ENCODE data around the gene PLBD1.

The PLBD1 gene, protein sequence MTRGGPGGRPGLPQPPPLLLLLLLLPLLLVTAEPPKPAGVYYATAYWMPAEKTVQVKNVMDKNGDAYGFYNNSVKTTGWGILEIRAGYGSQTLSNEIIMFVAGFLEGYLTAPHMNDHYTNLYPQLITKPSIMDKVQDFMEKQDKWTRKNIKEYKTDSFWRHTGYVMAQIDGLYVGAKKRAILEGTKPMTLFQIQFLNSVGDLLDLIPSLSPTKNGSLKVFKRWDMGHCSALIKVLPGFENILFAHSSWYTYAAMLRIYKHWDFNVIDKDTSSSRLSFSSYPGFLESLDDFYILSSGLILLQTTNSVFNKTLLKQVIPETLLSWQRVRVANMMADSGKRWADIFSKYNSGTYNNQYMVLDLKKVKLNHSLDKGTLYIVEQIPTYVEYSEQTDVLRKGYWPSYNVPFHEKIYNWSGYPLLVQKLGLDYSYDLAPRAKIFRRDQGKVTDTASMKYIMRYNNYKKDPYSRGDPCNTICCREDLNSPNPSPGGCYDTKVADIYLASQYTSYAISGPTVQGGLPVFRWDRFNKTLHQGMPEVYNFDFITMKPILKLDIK

GRCh38 chr12:14567351-14568162 lies at the start of gene PLBD1:
TSS of gene PLBD1 (minus strand) at chr12:14567883. CDS start at chr12:14567696, 187 bp downstream.
- DNase-seq (ENCODE audit: low read depth, low spot score) = peak; percentile 74

- no peak for DNase-seq (ENCODE audit: low read depth, low spot score)
Observed at GRCh38 chr12:14614704-14615121, 47.0 kb upstream of the PLBD1 start.

- no peak for DNase-seq (ENCODE audit: low read depth, low spot score)
Observed at GRCh38 chr12:14613718-14614117, 46.0 kb upstream of the PLBD1 start.

DNA sequence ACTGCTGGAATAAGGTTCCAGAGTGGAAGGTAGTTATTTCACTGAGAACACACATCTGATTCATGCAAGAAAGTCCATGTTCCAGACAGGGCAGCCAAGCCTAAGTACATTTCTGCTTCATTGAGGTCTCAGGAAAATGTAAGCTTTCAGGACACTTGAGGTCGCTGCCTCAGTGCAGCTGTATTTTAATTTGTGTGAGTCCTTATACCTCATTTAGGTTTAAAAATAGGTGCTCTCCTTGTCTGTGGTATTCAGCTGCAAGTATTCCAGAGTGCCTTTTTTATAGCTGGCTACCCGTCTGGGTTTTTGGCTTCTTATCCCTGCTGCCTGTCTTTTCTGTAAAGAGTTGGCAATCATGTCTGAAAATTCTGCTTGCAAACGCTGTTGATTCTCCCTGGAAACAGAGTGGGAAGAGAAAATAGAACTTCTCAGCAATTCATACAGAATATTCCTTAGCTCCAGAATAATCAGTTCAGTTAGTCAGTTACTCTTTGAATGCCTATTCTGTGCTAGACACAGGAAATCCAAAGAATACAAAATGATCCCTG lies 45.3 kb upstream of the PLBD1 start:
- no peak for DNase-seq (ENCODE audit: low read depth, low spot score)

GRCh38 chr12:14612250-14612649 lies 44.6 kb upstream of the PLBD1 start:
- no peak for DNase-seq (ENCODE audit: low read depth, low spot score)

- DNase-seq (ENCODE audit: low read depth, low spot score) = no peak
Observed at GRCh38 chr12:14611640-14612203, 44.0 kb upstream of the PLBD1 start.

DNA sequence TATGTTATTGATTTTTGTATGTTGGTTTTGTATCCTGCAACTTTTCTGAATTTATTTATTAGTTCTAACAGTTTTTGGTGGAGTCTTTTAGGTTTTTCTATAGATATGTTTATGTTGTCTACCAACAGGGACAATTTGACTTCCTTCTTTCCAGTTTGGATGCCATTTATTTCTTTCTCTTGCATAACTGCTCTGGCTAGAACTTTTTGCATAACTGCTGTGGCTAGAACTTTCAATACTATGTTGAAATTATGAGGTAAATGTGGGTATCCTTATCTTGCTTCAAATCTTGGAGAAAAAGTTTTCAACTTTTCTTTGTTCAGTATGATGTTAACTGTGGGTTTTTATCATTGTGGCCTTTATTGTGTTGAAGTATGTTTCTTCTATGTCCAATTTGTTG lies 39.9 kb upstream of the PLBD1 start:
- DNase-seq (ENCODE audit: low read depth, low spot score) = no peak

GRCh38 chr12:14605401-14605989 lies 37.8 kb upstream of the PLBD1 start:
- no peak for DNase-seq (ENCODE audit: low read depth, low spot score)

DNA sequence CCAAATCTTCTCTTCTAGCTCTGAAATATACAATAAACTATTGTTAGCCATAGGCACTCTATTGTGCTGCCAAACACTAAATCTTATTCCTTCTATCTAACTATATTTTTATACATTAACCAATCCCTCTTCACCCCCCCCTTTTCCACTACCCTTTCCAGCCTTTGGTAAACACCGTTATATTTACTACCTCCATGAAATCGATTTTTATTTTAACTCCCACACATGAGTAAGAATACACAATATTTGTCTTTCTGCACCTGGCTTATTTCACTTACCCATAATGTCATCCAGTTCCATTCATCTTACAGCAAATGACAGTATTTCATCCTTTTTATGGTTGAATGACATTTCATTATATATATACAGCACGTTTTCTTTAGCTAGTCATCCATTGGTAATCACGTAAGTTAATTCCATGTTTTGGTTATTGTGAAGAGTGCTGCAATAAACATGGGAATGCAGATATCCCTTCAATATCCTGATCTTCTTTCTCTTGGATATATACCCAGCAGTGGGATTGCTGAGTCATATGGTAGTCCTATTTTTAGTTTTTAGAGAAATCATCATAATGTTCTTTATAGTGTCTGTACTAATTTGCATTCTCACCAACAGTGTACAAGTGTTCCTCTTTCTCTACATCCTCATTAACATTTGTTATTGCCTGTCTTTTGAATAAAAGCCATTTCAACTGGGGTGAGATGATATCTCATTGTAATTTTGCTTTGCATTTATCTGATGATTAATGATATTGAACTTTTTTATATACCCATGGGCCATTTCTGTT lies 34.2 kb upstream of the PLBD1 start:
- no peak for DNase-seq (ENCODE audit: low read depth, low spot score)

GRCh38 chr12:14597480-14597879 lies 29.8 kb upstream of the PLBD1 start:
- no peak for DNase-seq (ENCODE audit: low read depth, low spot score)

- DNase-seq (ENCODE audit: low read depth, low spot score) = no peak
Observed at GRCh38 chr12:14591719-14592118, 24.0 kb upstream of the PLBD1 start.

GRCh38 chr12:14589169-14590004 lies 21.7 kb upstream of the PLBD1 start:
- no peak for DNase-seq (ENCODE audit: low read depth, low spot score)

DNA sequence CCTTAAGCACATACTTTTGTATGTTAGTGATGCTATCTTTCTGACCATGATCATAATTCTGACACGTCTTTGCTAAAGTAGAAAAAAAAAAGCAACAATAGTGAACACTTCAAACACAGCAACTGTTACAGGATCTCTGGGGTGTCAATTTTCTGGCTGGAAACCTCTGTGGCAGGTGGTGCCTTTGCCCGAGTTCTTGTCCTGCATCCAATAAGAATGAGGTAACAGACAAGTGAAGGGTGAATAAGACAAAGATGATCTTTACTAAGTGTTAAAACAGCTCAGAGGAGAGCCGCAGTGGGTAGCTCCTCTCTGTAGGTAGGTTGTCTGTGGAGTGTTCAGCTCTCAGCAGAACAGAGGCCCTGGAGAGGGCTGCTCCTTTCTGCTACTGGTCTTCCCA lies 20.9 kb upstream of the PLBD1 start:
- no peak for DNase-seq (ENCODE audit: low read depth, low spot score)

- DNase-seq (ENCODE audit: low read depth, low spot score) = no peak
Observed at GRCh38 chr12:14578646-14579045, 11.0 kb upstream of the PLBD1 start.

DNA sequence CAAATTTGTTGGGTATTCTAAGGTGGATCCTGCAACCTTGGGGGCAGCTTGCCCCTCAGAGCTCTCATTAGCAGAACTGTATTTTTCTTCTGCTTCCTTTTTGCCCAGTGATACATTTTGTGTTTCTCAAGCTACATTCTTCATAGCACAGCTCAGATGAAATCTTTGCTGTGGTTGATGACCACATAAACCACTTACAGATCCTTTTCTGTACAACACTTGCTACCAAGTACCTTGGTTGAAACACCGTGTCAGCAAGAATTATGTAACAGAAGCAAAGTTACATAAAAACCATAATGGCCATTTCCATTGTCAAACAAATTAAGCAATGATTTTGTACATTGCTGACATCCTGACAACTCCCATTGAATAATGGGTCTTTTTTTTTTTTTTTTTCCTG lies 9.7 kb upstream of the PLBD1 start:
- peak; percentile 69 for DNase-seq (ENCODE audit: low read depth, low spot score)

- DNase-seq (ENCODE audit: low read depth, low spot score) = no peak
Observed at GRCh38 chr12:14576896-14577295, 9.2 kb upstream of the PLBD1 start.

DNA sequence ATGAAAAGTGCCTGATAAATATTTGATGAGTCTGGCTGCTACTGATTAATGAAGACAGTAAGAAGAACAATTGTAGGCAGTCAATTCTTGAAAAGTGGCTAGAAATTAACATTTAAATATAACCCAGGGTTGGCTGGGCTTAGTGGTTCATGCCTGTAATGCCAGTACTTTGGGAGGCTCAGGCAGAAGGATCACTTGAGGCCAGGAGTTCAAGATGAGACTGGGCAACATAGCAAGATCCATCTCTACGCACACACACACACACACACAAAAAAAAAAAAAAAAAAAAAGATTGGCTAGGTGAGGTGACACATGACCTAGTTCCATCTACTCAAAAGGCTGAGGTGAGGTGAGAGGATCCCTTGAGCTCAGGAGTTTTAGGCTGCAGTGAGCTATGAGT lies 7.9 kb upstream of the PLBD1 start:
- DNase-seq (ENCODE audit: low read depth, low spot score) = no peak

DNA sequence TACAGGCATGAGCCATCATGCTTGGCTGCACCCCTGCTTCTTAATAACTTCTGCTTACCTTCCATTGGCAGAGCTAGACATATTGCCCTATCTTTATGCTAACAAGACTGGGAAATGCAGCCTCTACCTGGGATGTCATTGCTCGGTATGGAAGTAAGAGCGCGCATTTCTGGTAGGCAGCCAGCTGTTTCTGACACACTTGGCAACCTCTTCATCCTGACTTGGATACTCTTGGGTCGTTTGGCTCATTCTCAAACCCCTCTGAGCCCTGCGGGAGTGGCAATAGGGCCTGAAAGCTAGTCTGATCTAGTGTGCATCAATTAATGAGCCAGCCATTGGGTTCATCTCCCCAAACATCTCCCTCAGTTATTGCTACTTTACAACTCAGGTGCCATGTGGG lies 5.4 kb upstream of the PLBD1 start:
- no peak for DNase-seq (ENCODE audit: low read depth, low spot score)

DNA sequence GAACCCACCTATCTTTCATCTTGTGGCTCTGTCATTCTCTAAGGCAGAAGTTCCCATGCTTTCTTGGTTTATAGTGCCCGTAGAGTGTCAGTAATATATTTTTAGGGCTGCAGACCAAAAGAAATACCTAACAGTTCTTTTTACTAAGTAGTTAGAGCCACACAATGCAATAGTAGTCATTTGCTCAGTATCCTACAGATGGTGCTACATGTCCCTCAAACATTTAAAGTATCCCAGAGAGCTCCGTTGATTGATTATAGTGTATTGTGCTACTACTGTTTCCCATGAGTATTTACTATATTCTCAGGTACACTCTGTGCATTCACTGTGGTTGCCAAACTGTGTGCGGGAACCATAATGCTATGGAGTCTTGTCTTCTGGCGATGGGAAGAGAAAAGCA lies 4.7 kb upstream of the PLBD1 start:
- DNase-seq (ENCODE audit: low read depth, low spot score) = no peak

GRCh38 chr12:14571779-14572178 lies 4.1 kb upstream of the PLBD1 start:
- no peak for DNase-seq (ENCODE audit: low read depth, low spot score)

Data from astrocyte of the hippocampus (primary cell).